ENCODE results near the gene NOL3.

NOL3 gene

DNA sequence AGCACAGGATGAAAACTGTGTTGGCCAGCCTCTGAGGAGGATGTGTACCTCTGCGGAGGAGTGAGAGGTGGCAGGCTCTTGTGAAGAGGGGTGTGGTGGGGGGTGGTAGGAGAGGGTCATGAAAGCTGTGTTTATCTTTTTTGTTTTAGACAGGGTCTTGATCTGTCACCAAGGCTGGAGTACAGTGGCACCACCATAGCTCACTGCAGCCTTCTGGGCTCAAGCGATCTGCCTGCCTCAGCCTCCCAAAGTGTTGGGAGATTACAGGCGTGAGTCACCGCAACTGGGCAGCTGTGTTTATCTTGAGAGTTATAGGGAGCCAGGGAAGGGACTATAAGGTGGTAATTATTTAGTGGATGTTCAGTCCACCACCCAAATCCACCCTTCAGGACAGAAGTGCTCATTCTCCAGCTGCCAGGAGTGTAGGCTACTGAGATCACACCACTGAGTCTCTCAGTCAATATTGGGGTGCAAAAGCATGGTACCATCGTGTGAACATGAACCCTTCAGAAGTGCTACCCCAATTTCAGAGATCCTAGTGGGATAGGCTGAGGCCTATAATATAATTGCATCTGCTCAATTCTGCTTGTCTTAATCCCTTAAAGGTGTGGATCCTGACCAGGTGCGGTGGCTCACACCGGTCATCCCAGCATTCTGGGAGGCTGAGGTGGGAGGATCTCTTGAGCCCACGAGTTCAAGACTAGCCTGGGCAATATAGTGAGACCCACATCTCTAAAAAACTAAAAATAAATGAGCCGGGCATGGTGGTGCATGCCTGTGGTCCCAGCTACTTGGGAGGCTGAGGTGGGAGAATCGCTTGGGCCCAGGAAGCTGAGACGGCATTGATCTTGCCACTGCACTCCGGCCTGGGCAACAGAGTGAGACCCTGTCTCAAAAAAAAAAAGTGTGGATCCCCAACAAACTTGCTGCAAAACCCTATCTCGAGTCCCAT is 20.4 kb downstream of the NOL3 start:
- DNase-seq, result no peak

DNA sequence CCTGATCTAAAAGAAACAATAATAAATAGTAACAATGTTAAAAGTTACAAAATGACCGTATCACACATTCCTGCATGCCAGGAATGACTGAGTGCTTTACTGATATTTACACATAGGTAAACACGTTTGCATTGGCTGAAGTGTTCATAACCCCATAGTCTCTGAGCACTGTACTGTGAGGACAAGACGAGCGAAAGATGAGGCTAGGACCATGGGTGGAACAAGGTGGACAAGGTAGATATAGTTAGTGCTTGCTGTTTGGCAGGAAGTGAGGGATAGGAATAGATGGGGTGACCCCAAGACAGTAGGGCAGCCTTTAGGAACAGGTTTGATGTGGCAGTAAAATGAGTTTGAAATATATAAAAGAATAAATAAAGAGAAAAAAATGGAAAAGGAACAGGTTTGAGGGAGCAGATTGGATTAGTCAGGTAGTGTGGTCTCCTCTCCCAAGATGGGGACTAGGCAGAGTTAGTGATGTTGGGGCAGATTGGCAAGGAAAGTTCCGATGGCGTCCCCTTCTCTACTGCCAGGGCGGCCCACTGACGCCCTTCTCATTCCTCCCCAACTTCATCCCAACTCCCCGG is 21.2 kb downstream of the NOL3 start:
- DNase-seq, result no peak

DNA sequence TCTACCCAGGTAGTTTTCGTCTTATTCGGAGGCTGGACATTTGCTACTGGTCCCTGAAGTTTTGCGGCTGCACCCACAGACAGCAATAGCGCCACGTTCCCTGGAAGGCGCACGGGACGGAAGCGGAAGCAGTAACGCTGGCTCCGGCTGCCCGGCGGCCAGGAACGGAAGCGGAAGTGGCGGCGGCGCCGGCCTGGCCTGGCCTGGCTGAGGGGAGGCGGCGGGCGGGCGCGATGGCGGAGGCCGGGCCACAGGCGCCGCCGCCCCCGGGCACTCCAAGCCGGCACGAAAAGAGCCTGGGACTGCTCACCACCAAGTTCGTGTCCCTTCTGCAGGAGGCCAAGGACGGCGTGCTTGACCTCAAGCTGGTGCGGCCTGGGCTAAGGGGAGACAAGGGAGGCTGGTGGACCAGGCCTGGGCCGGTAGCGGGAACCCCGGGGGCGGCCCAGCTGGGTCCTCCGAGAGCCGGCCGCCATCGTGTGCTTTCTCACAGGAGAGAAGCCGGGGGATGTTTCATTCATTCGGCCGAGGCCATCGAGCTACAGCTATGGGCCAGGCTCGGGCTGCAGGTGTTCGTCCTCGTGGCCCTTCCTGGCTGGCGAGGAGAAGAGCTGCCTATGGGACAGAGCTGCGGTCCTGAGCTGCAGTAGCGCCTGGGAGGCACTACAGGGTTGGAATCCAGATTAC is 21.8 kb downstream of the NOL3 start, which contains the start of gene E2F4:
Gene E2F4 (plus strand): TSS at position 161 of the 687 bp plus-strand sequence. CDS start 73 bp downstream, at position 234.
- DNase-seq, result no peak

DNA sequence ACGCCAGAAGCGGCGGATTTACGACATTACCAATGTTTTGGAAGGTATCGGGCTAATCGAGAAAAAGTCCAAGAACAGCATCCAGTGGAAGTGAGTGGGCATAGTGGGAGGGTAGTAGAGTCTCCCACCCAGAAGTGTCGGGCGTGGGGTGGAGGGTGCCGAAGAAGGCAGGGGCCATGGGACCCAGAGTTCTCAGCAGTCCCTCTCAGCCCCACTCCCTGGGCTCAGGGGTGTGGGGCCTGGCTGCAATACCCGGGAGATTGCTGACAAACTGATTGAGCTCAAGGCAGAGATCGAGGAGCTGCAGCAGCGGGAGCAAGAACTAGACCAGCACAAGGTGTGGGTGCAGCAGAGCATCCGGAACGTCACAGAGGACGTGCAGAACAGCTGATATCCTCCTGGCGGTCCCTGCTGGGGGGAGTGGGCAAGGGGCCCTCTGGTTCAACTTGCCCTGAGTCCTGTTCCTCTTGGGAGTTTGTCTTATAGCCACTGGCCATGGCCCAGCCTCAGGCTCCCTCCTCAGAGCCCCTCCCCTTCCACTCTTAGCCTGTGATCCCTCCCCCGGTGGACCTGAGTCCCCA is 22.5 kb downstream of the NOL3 start:
- no peak for DNase-seq

DNA sequence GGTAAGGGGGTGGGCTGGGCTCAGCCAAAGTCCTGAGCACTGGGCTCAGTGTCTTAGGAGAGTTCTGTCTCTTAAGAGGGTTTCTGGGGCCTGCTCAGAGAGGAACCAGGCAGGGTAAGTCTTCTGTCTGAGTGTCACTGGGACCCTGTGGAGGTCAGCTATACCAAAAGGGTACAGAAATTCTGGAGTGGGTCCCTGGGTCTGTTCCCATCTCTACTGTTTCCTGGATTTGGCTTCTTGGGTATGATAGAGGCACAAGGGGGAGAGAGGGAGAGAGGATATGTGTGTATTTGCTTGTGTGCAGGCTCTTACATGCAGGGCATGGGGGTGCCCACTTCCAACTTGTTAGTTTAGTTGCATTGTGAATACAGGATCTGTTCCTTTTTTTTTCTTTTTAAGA is 23.2 kb downstream of the NOL3 start:
- DNase-seq, result no peak

DNA sequence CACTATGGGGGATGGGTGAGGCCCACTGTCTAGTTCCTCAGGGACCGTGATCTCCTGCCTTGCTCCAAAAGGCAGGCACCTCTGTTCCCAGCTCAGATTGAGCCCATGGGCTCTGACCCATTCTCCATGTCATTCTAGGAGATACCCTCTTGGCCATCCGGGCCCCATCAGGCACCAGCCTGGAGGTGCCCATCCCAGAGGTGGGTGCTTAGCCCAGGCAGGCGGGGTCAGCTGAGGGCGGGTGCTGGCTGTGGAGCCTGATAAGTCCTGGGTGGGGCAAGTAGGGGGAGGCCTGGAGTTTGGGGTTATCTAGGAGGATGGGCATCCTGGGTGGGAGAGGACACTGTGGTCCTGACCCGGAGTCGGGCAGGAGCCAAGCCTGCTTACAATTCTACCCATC is 23.9 kb downstream of the NOL3 start:
- DNase-seq, result no peak

DNA sequence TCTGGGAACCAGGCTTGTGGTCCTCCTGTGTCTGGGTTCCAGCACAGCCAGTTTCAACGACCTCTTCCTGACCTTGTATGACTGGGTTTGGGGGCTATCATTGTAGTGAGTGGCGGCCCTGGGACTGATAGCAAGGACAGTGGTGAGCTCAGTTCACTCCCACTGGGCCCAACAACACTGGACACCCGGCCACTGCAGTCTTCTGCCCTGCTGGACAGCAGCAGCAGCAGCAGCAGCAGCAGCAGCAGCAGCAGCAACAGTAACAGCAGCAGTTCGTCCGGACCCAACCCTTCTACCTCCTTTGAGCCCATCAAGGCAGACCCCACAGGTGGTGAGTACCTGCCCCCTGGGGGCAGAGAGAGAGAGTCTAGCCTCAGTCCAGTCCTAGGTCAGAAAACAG is 25.3 kb downstream of the NOL3 start:
- no peak for DNase-seq

DNA sequence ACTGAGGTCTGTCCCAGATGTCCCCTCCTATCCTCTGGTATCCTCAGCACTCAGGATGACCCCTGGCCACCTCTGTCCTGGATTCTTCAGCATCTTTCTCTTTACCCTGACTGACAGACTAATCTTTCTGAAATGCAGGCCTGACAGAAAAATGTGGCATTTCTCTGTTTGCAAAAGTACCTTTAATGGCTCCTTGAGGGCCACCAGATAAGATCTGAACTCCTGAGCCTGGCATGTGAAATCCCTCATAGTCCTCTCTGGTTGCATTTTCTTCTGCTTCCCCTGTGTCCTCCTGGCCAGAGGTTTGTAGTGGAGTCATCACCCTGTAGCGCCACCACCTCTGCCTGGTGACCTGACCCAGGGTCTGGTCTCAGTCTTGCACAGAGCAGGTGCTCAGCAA is 26.5 kb downstream of the NOL3 start:
- DNase-seq, result no peak

DNA sequence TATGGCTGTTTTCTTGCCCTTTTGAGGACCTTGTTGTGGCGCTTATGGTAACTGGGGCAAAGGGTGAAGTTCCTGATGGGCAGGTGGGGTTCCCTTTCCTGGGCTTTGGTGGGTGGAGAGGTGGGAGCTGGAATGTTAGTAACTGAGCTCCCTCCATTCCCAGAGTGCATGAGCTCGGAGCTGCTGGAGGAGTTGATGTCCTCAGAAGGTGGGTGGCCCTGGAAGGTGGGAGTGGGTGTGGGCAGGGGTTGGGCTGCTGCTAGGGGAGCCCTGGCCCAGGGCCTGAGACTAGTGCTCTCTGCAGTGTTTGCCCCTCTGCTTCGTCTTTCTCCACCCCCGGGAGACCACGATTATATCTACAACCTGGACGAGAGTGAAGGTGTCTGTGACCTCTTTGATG is 27.4 kb downstream of the NOL3 start:
- DNase-seq, result no peak

DNA sequence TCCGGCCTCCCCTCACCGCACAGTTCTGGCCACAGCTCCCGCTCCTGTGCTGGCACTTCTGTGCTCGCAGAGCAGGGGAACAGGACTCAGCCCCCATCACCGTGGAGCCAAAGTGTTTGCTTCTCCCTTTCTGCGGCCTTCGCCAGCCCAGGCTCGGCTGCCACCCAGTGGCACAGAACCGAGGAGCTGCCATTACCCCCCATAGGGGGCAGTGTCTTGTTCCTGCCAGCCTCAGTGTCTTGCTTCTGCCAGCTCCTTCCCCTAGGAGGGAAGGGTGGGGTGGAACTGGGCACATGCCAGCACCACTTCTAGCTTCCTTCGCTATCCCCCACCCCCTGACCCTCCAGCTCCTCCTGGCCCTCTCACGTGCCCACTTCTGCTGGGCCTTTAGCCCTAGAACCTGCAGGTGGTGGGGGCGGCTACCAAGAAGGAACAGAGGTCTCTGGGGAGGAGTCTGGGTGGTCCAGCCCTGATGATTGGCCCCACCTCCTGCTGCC is 27.9 kb downstream of the NOL3 start:
- DNase-seq, result no peak

DNA sequence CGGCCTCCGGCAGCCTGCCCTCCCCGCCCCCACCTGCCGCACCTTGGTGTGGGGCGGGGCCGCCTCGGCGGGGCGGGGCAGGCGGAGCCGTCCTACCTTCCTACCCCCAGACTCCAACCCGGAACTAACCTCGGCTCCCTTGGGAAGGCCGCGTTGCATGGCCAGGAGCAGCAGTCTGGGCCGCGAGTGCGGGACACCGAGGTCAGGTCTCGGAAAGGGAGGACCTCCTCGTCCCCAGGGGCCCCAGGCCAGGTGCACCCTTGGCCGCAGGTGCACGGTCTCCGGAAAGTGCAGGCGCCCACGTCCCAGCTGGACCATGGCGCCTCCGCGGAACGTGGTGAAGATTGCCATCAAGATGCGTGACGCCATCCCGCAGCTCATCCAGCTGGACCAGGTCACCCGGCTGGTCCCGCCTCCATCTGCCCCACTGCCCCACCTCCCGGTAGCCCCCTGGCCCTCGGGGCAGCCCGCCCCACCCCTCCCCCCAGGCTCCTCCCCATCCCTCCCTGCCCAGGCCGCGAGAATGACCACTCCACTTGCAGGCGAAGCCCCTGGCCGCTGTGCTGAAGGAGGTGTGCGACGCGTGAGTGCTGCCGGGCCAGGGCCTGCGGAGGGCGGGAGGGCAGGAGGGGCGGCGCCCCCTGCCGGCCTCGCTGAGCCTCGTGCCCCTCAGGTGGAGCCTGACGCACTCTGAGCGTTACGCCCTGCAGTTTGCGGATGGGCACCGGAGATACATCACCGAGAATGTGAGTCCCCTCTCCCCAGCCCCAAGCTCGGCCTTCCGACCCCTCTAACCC is 28.9 kb downstream of the NOL3 start, which contains the start of gene ELMO3:
Gene ELMO3 (plus strand): TSS at position 121 of the 797 bp plus-strand sequence. CDS start 196 bp downstream, at position 317.
- no peak for DNase-seq

DNA sequence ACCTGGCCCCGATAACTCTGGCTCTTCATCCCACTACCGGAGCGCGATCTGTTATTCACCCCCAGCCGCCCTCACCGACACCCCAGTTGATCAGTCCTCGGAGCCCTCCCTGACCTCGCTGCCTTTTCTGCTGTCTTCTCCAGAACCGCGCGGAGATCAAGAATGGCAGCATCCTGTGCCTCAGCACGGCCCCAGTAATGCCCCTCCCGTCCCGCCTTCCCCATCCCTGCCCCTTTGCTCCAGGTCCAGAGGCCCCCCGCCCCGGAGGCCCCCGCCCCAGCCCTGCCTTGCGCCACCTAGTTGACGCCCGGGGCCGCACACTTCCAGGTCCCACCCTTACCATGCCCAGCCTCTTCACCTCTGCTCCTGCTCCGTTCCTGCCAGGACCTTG is 29.5 kb downstream of the NOL3 start:
- no peak for DNase-seq

DNA sequence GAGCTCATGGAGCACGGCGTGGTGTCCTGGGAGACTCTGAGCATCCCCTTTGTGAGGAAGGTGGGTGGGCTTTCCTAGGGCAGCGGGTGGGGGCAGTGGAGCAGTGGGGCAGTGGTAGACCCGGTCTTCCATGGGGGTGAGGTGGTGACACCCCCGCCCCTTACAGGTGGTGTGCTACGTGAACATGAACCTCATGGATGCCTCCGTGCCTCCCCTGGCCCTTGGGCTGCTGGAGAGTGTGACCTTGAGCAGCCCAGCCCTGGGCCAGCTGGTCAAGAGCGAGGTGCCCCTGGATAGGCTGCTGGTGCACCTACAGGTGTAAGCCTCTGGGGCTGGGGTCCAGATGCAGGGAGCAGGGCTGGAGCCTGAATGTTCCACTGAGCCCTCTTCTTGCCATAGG is 30.2 kb downstream of the NOL3 start:
- no peak for DNase-seq

DNA sequence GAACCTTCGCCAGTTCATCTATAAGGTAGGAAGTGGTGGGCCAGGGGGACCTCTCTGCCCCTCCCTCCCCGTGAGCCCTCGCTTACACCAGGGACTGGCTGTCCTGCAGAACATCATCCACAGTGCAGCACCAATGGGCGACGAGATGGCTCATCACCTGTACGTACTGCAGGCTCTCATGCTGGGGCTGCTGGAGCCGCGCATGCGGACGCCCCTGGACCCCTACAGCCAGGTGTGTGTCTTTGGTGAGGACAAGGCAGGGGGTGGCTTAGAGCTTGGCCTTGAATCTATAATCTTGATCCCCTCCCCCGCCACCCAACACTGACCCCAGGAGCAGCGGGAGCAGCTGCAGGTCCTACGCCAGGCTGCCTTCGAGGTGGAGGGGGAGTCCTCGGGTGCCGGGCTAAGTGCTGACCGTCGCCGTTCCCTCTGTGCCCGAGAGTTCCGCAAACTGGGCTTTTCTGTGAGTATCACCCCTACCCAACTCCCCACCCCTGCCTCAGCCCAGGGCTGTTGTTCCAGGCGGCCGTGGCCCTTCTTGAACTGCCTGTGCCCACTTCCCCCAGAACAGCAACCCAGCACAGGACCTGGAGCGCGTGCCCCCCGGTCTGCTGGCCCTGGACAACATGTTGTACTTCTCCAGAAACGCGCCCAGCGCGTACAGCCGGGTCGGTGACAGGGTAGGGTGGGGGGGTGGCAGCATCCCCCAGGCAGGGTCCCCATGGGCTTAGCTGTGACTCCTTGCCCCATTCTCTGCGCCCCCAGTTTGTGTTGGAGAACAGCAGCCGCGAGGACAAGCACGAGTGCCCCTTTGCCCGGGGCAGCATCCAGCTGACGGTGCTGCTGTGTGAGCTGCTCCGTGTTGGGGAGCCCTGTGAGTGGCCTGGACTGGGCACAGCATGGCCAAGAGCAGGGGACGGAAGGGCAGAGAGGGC is 31.3 kb downstream of the NOL3 start:
- no peak for DNase-seq

DNA sequence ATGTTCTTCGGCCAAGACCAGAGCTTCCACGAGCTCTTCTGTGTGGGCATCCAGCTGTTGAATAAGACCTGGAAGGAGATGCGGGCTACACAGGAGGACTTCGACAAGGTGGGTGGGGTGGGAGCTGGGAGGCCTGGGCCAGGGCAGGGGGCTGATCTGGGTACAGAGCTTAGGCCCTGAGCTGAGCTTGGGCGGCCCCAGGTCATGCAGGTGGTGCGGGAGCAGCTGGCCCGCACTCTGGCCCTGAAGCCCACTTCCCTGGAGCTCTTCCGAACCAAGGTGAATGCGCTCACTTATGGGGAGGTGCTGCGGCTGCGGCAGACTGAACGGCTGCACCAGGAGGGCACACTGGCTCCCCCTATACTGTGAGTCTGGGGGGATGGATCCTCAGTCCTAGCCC is 32.1 kb downstream of the NOL3 start:
- DNase-seq, result no peak

DNA sequence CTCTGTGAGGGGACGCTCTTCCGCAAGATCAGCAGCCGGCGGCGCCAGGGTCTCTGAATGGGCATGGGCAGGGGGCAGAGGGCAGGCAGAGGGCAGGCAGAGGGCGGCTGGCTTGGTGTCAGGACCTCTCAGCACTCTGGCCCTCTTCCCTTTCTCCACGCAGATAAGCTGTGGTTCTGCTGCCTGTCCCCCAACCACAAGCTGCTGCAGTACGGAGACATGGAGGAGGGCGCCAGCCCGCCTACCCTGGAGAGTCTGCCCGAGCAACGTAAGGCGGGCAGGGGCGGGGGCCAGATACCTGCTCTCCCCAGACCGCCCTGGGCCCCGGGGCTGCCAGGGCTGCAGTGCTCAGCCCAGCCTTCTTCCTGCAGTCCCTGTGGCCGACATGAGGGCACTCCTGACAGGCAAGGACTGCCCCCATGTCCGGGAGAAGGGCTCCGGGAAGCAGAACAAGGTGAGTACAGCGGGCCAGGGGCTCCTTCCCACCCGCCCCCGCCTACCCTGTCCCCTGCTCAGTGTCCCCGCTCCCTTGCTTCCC is 32.7 kb downstream of the NOL3 start:
- no peak for DNase-seq

DNA sequence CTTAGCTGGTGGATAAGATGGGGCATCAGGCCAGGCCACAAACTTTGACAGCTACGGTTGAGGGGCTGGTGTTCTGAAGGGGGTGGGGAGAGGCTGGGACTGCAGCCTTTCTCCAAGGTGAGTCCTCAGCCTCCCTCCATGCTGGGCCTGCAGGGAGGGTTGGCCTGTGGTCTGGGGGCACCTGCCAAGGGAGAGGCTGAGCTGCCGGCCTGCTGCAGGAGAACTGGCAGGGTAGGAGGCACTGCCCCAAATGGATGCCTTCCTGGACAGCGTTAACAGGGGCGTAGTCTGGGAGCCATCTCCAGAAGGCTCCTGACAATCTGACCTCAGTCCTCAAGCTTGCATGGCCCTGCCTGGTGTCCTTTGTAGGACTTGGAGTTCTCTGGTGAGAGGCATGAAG is 33.7 kb downstream of the NOL3 start:
- no peak for DNase-seq

DNA sequence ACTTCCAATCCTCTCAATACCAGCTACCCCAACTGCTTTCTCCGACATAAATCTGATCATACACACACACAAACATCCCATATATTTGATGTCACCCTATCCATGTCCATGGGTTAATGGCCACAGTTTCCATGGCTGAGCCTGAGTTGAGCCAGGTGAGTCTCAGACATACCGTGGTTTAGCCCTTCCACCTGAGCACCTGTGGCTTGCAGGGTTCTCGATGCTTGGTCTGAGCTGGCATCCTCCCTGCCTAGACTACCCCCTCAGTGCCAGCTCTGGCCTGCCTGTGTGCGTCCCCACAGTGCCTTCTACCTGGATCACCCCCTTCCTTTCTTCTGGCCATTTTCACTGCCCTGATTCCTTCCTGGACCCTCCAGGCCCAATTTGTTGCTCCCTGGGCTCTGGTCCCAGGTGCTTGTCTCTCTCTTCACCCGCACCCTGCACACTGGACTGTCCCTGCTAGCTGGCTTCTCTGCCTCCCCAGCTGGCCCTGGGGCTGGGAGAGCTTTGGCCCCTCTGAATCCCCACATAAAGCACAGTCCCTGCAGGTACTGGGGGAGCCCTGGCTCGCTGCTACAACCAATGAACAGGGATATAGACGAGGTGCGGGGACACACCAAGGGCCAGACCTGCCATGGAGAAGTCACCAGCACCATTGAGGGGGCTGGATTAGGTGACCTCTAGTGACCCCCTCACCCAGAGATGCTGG is 35.9 kb downstream of the NOL3 start:
- no peak for DNase-seq

DNA sequence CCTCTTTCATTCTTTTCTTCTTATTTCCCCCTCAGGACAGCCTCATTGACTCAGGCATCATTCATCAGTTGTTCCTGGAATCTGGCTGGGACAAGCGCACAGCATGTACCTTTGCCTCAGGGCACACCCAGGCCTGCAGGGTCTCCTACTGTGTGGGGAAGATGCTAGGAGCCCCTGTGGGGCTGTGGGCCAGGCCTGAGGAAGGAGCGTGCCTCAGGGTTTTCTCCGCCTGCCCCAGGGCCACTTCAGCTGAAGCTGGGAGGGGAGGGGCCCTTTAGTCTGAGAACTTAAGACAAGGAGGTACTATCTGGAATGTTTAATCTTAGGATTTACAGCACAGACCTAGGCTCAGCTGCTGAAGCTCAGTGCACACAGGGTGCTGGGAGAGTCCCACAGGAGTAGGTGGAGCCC is 36.5 kb downstream of the NOL3 start:
- DNase-seq, result no peak

Data from NCI-H1417 treated with DMSO at 0.1 percent for 48 hours (cell line).